PFSK-1 (cell line): ENCODE data around the gene ATP13A5. TPM values are rescaled to one million over a fixed set of nuclear protein-coding genes. Genes with fewer than 3 reads are reported as not detected.

Experiments
- FOXP2 ChIP-seq: optimal IDR thresholded peaks from 2 replicates; pipeline ENCODE3; 2011; ENCODE audit warnings: borderline replicate concordance, control low read depth, inconsistent platforms; ENCODE audit not compliant: insufficient read depth; ENCODE audit errors: extremely low read length, extremely low read depth
- POLR2AphosphoS5 ChIP-seq: IDR thresholded peaks from 2 replicates; pipeline ENCODE4 v1.6.1; 2012; ENCODE audit warnings: low read depth, mild to moderate bottlenecking, control low read depth, low read length, moderate library complexity
- SIN3A ChIP-seq: IDR thresholded peaks from 2 replicates; pipeline ENCODE4 v1.6.1; 2012; ENCODE audit warnings: mild to moderate bottlenecking, low read length, moderate library complexity, borderline replicate concordance; ENCODE audit not compliant: insufficient read depth
- TAF1 ChIP-seq: IDR thresholded peaks from 2 replicates; pipeline ENCODE4 v1.6.1; 2012; ENCODE audit warnings: low read length, control low read depth, borderline replicate concordance; ENCODE audit not compliant: insufficient read depth
- polyA plus RNA-seq: library from polyadenylated mRNA; unstranded; fragments of >200 nt; gene quantifications from one replicate; pipeline ENCODE4 v1.2.1, GENCODE V29; 2012; ENCODE audit warnings: low read depth, missing spikeins; ENCODE audit not compliant: insufficient read length
- TF ChIP-seq, protein P1 (sequence below), 2 experiments: IDR thresholded peaks; 2 replicates each; pipeline versions ENCODE4 v1.6.1 to v1.8.0; 2011 to 2012; ENCODE audit warnings: low read depth in 2 of 2, low read length in 2 of 2, control low read depth in 1 of 2, inconsistent platforms in 1 of 2, mild to moderate bottlenecking in 1 of 2, moderate library complexity in 1 of 2; ENCODE audit not compliant: insufficient read depth in 1 of 2

ATP13A5 gene, protein sequence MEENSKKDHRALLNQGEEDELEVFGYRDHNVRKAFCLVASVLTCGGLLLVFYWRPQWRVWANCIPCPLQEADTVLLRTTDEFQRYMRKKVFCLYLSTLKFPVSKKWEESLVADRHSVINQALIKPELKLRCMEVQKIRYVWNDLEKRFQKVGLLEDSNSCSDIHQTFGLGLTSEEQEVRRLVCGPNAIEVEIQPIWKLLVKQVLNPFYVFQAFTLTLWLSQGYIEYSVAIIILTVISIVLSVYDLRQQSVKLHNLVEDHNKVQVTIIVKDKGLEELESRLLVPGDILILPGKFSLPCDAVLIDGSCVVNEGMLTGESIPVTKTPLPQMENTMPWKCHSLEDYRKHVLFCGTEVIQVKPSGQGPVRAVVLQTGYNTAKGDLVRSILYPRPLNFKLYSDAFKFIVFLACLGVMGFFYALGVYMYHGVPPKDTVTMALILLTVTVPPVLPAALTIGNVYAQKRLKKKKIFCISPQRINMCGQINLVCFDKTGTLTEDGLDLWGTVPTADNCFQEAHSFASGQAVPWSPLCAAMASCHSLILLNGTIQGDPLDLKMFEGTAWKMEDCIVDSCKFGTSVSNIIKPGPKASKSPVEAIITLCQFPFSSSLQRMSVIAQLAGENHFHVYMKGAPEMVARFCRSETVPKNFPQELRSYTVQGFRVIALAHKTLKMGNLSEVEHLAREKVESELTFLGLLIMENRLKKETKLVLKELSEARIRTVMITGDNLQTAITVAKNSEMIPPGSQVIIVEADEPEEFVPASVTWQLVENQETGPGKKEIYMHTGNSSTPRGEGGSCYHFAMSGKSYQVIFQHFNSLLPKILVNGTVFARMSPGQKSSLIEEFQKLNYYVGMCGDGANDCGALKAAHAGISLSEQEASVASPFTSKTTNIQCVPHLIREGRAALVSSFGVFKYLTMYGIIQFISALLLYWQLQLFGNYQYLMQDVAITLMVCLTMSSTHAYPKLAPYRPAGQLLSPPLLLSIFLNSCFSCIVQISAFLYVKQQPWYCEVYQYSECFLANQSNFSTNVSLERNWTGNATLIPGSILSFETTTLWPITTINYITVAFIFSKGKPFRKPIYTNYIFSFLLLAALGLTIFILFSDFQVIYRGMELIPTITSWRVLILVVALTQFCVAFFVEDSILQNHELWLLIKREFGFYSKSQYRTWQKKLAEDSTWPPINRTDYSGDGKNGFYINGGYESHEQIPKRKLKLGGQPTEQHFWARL
- polyA plus RNA-seq, result not detected

DNA sequence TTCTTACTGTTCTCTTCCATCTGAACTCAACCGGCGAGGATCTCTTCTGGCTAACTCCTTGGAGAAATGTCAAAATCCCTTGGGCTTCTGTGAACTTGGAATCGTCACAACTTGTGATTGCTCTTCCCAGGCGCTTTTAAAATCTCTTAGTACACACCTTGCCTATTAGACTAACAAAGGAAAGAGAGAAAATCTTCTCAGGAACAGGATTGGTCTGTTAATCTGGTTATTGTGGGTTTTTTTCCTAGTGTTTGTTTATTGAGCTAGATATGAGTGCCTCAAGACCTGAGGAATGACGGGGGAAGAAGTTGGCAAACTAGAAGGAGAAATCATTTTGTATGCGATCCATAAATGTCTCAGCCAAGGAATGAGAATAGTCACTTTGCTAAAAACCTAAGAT lies at the start of gene ATP13A5:
TSS of gene ATP13A5 (minus strand) at position 48 of the 400 bp plus-strand sequence. CDS start at position 20, 28 bp downstream.
- no peak for TF ChIP-seq SIN3A
- TF ChIP-seq POLR2AphosphoS5, result no peak
- TF ChIP-seq FOXP2, result no peak
- no peak for TF ChIP-seq TAF1
- TF ChIP-seq, protein P1, sequence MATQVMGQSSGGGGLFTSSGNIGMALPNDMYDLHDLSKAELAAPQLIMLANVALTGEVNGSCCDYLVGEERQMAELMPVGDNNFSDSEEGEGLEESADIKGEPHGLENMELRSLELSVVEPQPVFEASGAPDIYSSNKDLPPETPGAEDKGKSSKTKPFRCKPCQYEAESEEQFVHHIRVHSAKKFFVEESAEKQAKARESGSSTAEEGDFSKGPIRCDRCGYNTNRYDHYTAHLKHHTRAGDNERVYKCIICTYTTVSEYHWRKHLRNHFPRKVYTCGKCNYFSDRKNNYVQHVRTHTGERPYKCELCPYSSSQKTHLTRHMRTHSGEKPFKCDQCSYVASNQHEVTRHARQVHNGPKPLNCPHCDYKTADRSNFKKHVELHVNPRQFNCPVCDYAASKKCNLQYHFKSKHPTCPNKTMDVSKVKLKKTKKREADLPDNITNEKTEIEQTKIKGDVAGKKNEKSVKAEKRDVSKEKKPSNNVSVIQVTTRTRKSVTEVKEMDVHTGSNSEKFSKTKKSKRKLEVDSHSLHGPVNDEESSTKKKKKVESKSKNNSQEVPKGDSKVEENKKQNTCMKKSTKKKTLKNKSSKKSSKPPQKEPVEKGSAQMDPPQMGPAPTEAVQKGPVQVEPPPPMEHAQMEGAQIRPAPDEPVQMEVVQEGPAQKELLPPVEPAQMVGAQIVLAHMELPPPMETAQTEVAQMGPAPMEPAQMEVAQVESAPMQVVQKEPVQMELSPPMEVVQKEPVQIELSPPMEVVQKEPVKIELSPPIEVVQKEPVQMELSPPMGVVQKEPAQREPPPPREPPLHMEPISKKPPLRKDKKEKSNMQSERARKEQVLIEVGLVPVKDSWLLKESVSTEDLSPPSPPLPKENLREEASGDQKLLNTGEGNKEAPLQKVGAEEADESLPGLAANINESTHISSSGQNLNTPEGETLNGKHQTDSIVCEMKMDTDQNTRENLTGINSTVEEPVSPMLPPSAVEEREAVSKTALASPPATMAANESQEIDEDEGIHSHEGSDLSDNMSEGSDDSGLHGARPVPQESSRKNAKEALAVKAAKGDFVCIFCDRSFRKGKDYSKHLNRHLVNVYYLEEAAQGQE (IDR thresholded peaks at IDR 0.05; ENCODE audit: insufficient read depth in 1 of 2, low read depth in 2 of 2, low read length in 2 of 2), result no peak

DNA sequence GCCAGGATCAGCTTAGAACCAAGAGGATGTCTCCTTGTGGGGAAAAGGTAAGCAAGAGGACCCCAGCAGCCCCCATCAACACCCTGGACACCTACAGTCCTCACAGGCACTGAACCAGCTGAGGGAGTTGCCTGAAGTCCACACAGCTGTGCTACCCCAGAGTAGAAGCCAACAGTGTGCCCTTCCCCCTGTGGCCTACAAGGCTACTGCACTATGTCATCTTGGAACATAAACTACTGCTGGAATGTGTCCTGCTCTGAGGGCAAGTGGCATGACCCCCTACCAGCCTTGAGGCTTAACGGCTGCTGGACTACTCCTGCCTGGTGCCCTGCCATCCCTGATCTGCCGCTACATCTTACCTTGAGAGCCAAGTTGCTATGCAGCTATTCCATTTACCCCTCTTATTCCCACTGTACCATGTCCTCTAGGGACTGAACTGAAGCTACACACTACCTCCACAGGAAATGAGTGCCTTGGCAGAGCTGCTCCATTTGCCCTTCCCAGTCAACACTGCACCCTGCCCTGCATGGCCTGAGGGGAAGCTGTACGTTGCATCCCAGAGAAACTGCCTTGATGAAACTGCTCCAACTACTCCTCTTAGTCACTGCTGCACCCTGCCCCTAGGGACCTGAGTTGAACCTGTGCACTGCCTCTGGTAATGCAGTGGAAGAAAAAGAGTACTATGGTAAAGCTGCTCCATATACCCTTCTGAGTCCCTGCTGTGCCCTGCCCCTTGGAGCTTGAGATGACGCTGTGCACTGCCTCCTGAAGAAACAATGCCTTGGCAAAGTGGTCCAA lies 40.2 kb upstream of the ATP13A5 start:
- TF ChIP-seq FOXP2 (no peak), SIN3A (no peak), TAF1 (no peak)
- TF ChIP-seq, protein P1 (IDR thresholded peaks at IDR 0.05; ENCODE audit: insufficient read depth in 1 of 2, low read depth in 2 of 2, low read length in 2 of 2), result no peak

DNA sequence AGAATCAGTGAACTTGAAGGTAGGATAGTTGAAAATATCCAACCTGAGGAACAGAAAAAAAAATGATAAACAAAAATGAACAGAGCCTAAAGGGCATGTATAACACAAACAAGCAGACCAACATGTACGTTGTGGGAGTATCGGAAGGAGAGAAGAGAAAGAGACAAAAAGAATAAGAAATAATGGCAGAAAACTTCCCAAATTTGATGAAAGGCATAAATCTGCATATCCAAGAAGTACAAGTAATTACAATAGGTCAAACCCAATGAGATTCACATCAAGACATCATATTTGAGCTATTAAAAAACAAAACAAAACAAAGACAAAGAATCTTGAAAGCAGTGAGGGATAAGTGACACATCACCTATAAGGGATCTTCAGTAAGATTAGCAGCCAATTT lies 38.1 kb upstream of the ATP13A5 start:
- no peak for TF ChIP-seq POLR2AphosphoS5
- TF ChIP-seq, protein P1 (IDR thresholded peaks at IDR 0.05; ENCODE audit: insufficient read depth in 1 of 2, low read depth in 2 of 2, low read length in 2 of 2), result no peak

DNA sequence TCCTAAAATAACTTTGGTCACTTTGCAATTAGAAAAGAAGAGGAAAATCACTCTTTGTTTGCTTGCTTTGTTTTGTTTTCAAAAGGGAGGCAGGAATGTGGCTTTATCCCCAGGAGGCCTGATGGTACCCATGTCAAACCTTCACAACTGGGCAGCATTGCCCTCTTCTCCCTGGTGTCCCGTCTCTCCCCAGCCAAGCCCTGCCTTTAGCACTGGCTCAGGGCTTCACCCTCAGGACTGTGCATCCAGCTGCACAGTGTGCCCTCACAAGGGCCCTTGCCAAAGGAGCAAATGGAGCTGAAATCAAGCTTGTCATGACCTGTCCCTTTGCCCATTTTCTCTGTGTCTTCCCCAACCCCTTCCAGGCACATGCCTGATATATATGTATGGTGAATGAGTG lies 29.1 kb upstream of the ATP13A5 start:
- TF ChIP-seq, protein P1 (IDR thresholded peaks at IDR 0.05; ENCODE audit: insufficient read depth in 1 of 2, low read depth in 2 of 2, low read length in 2 of 2), result no peak
- TF ChIP-seq SIN3A (no peak), TAF1 (no peak), FOXP2 (no peak), POLR2AphosphoS5 (no peak)
